HL-60 (cell line): ENCODE data around the gene SFXN3.
A peak's percentile ranks its signal among the peaks of the same experiment; 100 is the strongest.

Source experiments
- DNase-seq, 2 experiments: peaks; one replicate each; pipeline ENCODE4 v3.0.0-alpha.2; 2010 to 2020; ENCODE audit warnings: low read depth in 1 of 2, low spot score in 1 of 2
- H3K27ac ChIP-seq: fragments of 250-450 bp; sonication (Bioruptor Pico); replicated peaks from 2 replicates; pipeline ENCODE4 v1.5.1; 2020; ENCODE audit warnings: mild to moderate bottlenecking, moderate library complexity
- H3K27me3 ChIP-seq: fragments of 250-450 bp; sonication (Bioruptor Pico); 2 replicates; pipeline ENCODE4 v1.5.1; 2021; ENCODE audit warnings: mild to moderate bottlenecking, moderate library complexity; ENCODE audit not compliant: insufficient read depth, poor library complexity, severe bottlenecking
- H3K4me3 ChIP-seq: replicated peaks from 2 replicates; pipeline ENCODE4 v1.5.1; 2011; ENCODE audit warnings: mild to moderate bottlenecking, control low read depth, low read length; ENCODE audit not compliant: insufficient read depth
- CTCF ChIP-seq: IDR thresholded peaks from one replicate; pipeline ENCODE4 v1.5.1; 2011; ENCODE audit warnings: low read length, control low read depth, inconsistent platforms; ENCODE audit not compliant: insufficient read depth
- GABPA ChIP-seq: IDR thresholded peaks from 2 replicates; pipeline ENCODE4 v1.6.1; 2012; ENCODE audit warnings: low read depth
- POLR2AphosphoS5 ChIP-seq: IDR thresholded peaks from 2 replicates; pipeline ENCODE4 v1.6.1; 2012; ENCODE audit warnings: low read depth
- REST ChIP-seq: IDR thresholded peaks from 2 replicates; pipeline ENCODE4 v1.6.1; 2012; ENCODE audit warnings: low read depth; ENCODE audit not compliant: insufficient replicate concordance
- SPI1 ChIP-seq: IDR thresholded peaks from 2 replicates; pipeline ENCODE4 v1.6.1; 2012; ENCODE audit warnings: low read depth, mild to moderate bottlenecking, borderline replicate concordance

The SFXN3 gene

GRCh38 chr10:100999742-101000126, 31.3 kb upstream of the SFXN3 start, which contains the start of gene LZTS2:
LZTS2 (plus strand) TSS chr10:100999808; CDS start chr10:101002539, 2,731 bp downstream.
- H3K27me3 ChIP-seq = no peaks in the 10 kb centered on the region
- peak within 1 kb of the TSS; percentile 81 for H3K4me3 ChIP-seq
- H3K27ac ChIP-seq = peak within 1 kb of the TSS; percentile 84
- DNase-seq = no peak
- TF ChIP-seq POLR2AphosphoS5 (no peak), SPI1 (no peak), REST (no peak), CTCF (no peak), GABPA (no peak)

- no peak for DNase-seq
- H3K4me3 ChIP-seq = peak overlapping the region; percentile 21
- no peak for TF ChIP-seq CTCF
- no peak for TF ChIP-seq SPI1
- no peak for TF ChIP-seq REST
- TF ChIP-seq POLR2AphosphoS5 = no peak
- TF ChIP-seq GABPA = no peak
- no peaks in the 10 kb centered on the region for H3K27me3 ChIP-seq
- H3K27ac ChIP-seq = no peak overlapping the region
Measured at GRCh38 chr10:101000127-101000914, 30.7 kb upstream of the SFXN3 start.

GRCh38 chr10:101000915-101001658, 29.9 kb upstream of the SFXN3 start:
- H3K27ac ChIP-seq = no peak overlapping the region
- DNase-seq = no peak
- H3K27me3 ChIP-seq = no peaks in the 10 kb centered on the region
- TF ChIP-seq SPI1 (no peak), CTCF (no peak)
- H3K4me3 ChIP-seq = no peak overlapping the region
